Esophagus squamous epithelium (tissue), 5 donors: ENCODE results near the gene IGFBP7. TPM values are rescaled to one million over a fixed set of nuclear protein-coding genes. Genes with fewer than 3 reads are reported as not detected.

Source experiments
- DNase-seq: peaks from one replicate; lab custom pipeline; 2025; lab: John Stamatoyannopoulos, UW
- H3K27ac ChIP-seq, 4 donors: fragments of 200-600 bp; sonication (generic); one replicate each; pipeline ENCODE4 v1.5.1; 2016 to 2019; ENCODE audit warnings: mild to moderate bottlenecking in 1 of 4
- H3K27me3 ChIP-seq, 4 donors: fragments of 200-600 bp; sonication (generic); 1 replicate in 3 of 4; 2 replicates in 1 of 4; pipeline versions ENCODE4 v1.5.1 to v1.6.0; 2017 to 2021; ENCODE audit warnings: antibody characterized with exemption in 1 of 4
- H3K36me3 ChIP-seq, 3 donors: fragments of 200-600 bp; sonication (generic); one replicate each; pipeline ENCODE4 v1.5.1; 2016 to 2019
- H3K4me1 ChIP-seq, 3 donors: fragments of 200-600 bp; sonication (generic); one replicate each; pipeline ENCODE4 v1.5.1; 2017 to 2019
- H3K4me3 ChIP-seq, 4 donors: fragments of 200-600 bp; sonication (generic); 1 replicate in 3 of 4; 2 replicates in 1 of 4; pipeline ENCODE4 v1.5.1; 2016 to 2019; ENCODE audit warnings: mild to moderate bottlenecking in 2 of 4, moderate library complexity in 1 of 4
- H3K9me3 ChIP-seq, 3 donors: fragments of 200-600 bp; sonication (generic); one replicate each; pipeline ENCODE4 v1.5.1; 2016 to 2019
- POLR2A ChIP-seq, 4 donors: fragments of 450-650 bp; IDR thresholded peaks; one replicate each; pipeline ENCODE4 v1.6.1; 2017; ENCODE audit warnings: antibody characterized with exemption in 4 of 4, mild to moderate bottlenecking in 4 of 4, moderate library complexity in 3 of 4
- WGBS, 2 donors: methylation state at CpG; one replicate each; pipeline ENCODE4 v1.1.5; 2018; 5-methylcytosine and 5-hydroxymethylcytosine counted together
- intact Hi-C: fragments of 100-400 bp; cut with DNase I; formaldehyde crosslinking; loops from one replicate; pipeline ENCODE4 v1.15.0; 2022
- total RNA-seq, 4 donors: library from RNA; depleted of rRNA; stranded (reverse); fragments of >200 nt; gene quantifications; one replicate each; pipeline ENCODE4 v1.1.0, GENCODE V29; 2016
- TF ChIP-seq, protein P1 (sequence below), 6 experiments: fragments of 450-650 bp in 4 of 6; fragments of 200-600 bp in 2 of 6; sonication (generic) in 2 of 6; IDR thresholded peaks; one replicate each; pipeline ENCODE4 v1.5.1; 2016 to 2019; ENCODE audit warnings: antibody characterized with exemption in 6 of 6, mild to moderate bottlenecking in 4 of 6, moderate library complexity in 4 of 6
- donor health status: DM: yes; HTN: yes; CAD: no.

The IGFBP7 gene
- total RNA-seq, 4 donors from 2014 or later: 26.4 to 135 (median 91.3) TPM

DNA sequence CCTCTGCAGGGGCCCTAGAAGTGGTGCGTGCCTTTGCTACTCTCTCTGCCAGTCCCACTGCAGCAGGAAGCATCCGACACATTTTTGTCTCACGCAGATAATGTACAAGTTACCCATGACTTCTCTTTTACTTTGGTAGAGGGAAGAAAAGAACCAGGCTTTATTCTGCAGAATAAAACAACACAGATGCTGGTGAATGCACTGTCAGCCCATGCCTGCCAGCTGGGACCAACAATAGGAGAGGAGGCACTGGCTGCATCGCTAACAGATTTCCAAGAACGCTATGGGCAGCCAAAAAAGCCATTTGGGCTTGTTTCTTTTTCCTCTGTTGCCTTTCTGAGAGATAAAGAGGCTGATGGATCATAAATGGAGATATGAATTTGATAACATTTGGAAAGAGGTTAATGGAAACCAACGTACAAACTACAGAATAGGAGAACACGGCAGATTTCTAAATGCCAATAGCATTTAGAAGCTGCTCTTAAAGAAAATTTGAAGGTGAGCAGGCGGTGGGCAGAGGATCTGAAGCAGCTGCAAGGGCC is 47.5 kb upstream of the IGFBP7 start:
- Histone ChIP-seq H3K36me3 (no peaks in the 10 kb centered on the region), H3K4me3 (no peak overlapping the region), H3K4me1 (no peaks in the 10 kb centered on the region), H3K9me3 (no peaks in the 10 kb centered on the region), H3K27ac (no peak overlapping the region), H3K27me3 (peaks cover 0 to 20% (median 0%) of the 10 kb centered on the region in 4 donors)
- intact Hi-C loops: no loop called here
- WGBS, 2 donors: 82 to 93% methylated on average over 8 of the region's 8 CpGs
- no peak for DNase-seq
- no peak for TF ChIP-seq POLR2A (IDR thresholded peaks at IDR 0.05)
- TF ChIP-seq, protein P1, sequence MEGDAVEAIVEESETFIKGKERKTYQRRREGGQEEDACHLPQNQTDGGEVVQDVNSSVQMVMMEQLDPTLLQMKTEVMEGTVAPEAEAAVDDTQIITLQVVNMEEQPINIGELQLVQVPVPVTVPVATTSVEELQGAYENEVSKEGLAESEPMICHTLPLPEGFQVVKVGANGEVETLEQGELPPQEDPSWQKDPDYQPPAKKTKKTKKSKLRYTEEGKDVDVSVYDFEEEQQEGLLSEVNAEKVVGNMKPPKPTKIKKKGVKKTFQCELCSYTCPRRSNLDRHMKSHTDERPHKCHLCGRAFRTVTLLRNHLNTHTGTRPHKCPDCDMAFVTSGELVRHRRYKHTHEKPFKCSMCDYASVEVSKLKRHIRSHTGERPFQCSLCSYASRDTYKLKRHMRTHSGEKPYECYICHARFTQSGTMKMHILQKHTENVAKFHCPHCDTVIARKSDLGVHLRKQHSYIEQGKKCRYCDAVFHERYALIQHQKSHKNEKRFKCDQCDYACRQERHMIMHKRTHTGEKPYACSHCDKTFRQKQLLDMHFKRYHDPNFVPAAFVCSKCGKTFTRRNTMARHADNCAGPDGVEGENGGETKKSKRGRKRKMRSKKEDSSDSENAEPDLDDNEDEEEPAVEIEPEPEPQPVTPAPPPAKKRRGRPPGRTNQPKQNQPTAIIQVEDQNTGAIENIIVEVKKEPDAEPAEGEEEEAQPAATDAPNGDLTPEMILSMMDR (IDR thresholded peaks at IDR 0.05): no peak

DNA sequence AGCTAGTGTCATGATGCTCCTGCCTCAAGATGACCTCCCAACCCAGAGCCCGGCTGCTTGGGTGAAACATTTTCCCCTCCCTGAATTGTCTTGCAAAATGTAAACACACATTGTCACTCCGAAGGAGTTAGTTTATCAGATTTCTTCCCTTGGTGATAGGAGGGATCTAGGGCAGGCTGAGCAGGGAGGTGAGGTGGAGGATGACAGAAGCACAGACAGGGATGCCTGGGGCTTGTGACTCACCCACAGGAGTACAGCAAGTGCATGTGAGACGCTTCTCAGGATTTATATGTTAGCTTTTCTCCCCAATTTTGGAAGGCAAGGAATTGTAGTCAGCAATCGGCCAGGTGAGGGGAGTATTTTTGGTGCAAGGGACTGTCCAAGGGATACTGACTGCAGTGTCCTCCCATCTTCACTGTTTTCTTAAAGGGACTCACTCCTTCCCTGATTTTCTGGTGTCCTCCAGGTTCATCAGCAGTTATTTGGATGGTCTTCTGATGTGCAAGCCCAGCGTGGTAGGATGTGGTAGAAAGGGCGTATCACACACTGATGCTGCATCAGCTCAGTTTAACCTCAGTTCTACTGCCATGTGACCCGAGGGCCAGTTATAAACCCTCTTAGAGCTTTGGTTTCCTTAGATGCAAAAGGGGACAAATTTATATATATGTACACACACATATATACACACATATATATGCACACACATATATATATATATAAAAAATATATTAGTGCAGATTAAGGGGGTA is 46.2 kb upstream of the IGFBP7 start:
- DNase-seq: no peak
- H3K36me3 ChIP-seq: no peaks in the 10 kb centered on the region
- peaks cover 0 to 21% (median 0%) of the 10 kb centered on the region in 4 donors for H3K27me3 ChIP-seq
- no peak overlapping the region for H3K27ac ChIP-seq
- TF ChIP-seq, protein P1 (IDR thresholded peaks at IDR 0.05): no peak
- TF ChIP-seq POLR2A (IDR thresholded peaks at IDR 0.05): no peak
- no peak overlapping the region for H3K4me3 ChIP-seq
- 68 to 76% methylated on average over 5 to 6 of the region's 7 CpGs for WGBS, 2 donors
- intact Hi-C loops: no loop called here
- H3K4me1 ChIP-seq: peaks cover 0 to 1% (median 0%) of the 10 kb centered on the region in 3 donors
- H3K9me3 ChIP-seq: no peaks in the 10 kb centered on the region

DNA sequence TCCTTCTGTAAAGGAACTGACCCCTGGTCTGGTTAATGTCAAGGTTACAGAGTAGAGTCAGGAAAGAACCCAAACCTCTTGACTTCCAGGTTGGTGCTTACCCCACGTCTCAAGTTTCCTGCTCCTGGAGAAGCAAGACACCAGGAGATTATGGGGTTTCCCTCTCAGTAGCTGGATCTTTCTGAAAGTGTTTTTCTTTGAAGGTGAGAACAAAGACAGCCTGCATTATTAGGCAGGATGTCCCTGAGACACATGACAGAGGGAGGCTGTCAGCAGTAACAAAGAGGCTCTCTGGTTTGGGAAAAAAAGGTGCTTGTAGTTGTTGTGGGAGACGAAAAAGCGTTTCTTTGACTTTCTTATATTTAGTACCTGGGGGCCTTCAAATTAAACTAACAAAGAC is 44.7 kb upstream of the IGFBP7 start:
- Histone ChIP-seq H3K4me3 (no peak overlapping the region), H3K9me3 (no peaks in the 10 kb centered on the region), H3K36me3 (no peaks in the 10 kb centered on the region), H3K27ac (no peak overlapping the region), H3K4me1 (peaks cover 0 to 4% (median 0%) of the 10 kb centered on the region in 3 donors), H3K27me3 (peaks cover 0 to 21% (median 0%) of the 10 kb centered on the region in 4 donors)
- 83 to 94% methylated on average over 2 of the region's 3 CpGs for WGBS, 2 donors
- TF ChIP-seq, protein P1 (IDR thresholded peaks at IDR 0.05): no peak
- no peak for TF ChIP-seq POLR2A (IDR thresholded peaks at IDR 0.05)
- intact Hi-C loops: no loop called here
- DNase-seq: no peak

DNA sequence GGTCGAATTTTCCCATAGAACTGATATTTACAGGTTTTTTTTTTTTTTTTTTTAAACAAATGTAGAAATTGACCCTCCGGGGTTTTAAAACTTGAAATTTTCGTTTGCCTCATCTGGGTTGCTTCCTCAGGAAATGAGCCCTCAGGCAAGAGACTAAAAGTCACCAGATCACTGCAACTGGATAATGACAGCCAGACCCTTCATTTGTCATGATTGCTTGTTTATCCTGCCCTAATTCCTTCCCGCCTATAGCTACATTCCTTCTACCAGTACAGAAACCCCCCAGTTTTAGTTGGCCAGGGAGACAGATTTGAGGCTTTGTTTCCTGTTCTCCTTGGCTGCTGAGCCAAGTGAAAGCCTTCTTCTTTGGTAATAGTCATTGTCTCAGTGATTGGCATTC is 44.0 kb upstream of the IGFBP7 start:
- TF ChIP-seq POLR2A (IDR thresholded peaks at IDR 0.05): no peak
- TF ChIP-seq, protein P1 (IDR thresholded peaks at IDR 0.05): no peak
- Histone ChIP-seq H3K4me3 (no peak overlapping the region), H3K9me3 (no peaks in the 10 kb centered on the region), H3K27me3 (peaks cover 0 to 26% (median 0%) of the 10 kb centered on the region in 4 donors), H3K36me3 (no peaks in the 10 kb centered on the region), H3K4me1 (peaks cover 0 to 4% (median 0%) of the 10 kb centered on the region in 3 donors), H3K27ac (no peak overlapping the region)
- intact Hi-C loops: no loop called here
- DNase-seq: no peak
- 26 to 38% methylated on average over 4 of the region's 4 CpGs for WGBS, 2 donors

DNA sequence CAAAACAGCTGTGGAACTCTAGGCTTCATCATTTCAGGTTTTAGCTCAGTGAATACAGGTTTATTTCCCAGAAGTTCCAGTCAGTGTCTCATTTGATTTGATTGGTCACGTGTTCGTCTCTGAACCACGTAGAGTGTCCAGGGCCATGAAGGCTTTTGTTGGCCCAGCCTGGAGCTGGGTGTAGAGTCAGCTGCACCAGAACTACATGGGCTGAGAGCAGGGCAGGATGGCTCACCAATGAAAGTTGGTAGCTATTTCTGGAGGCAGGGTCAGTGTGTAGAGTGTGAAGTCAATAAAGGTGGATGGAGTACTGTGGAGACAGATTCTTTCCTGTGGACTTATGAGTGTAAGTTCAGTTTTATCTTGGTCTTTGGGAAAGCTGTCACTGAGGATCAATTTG is 43.0 kb upstream of the IGFBP7 start:
- H3K27me3 ChIP-seq: peaks cover 0 to 30% (median 0%) of the 10 kb centered on the region in 4 donors
- H3K4me3 ChIP-seq: no peak overlapping the region
- no peak for DNase-seq
- no peak overlapping the region for H3K27ac ChIP-seq
- WGBS, 2 donors: 88 to 92% methylated on average over 3 of the region's 3 CpGs
- intact Hi-C loops: no loop called here
- no peak for TF ChIP-seq POLR2A (IDR thresholded peaks at IDR 0.05)
- TF ChIP-seq, protein P1 (IDR thresholded peaks at IDR 0.05): no peak
- H3K36me3 ChIP-seq: no peaks in the 10 kb centered on the region
- H3K9me3 ChIP-seq: no peaks in the 10 kb centered on the region
- peaks cover 0 to 4% (median 0%) of the 10 kb centered on the region in 3 donors for H3K4me1 ChIP-seq
